GM06990 (cell line): Measurements from ENCODE around the gene ELF1.

Experiments
- DNase-seq: peaks from one replicate; pipeline ENCODE4 v3.0.0-alpha.2; 2011; ENCODE audit not compliant: insufficient read length; ENCODE audit errors: extremely low read depth
- H3K27me3 ChIP-seq: replicated peaks from 2 replicates; pipeline ENCODE4 v1.6.0; 2011; ENCODE audit warnings: low read length; ENCODE audit not compliant: control insufficient read depth, insufficient read depth
- H3K36me3 ChIP-seq: 2 replicates; pipeline ENCODE4 v1.5.1; 2011; ENCODE audit warnings: low read length; ENCODE audit not compliant: control insufficient read depth, insufficient read depth
- H3K4me3 ChIP-seq: replicated peaks from 2 replicates; pipeline ENCODE4 v1.5.1; 2011; ENCODE audit warnings: low read depth, mild to moderate bottlenecking, control low read depth, low read length
- CTCF ChIP-seq: IDR thresholded peaks from 2 replicates; pipeline ENCODE4 v1.5.1; 2011; ENCODE audit warnings: low read length, control low read depth, mild to moderate bottlenecking, inconsistent platforms; ENCODE audit not compliant: insufficient read depth, poor library complexity, severe bottlenecking

ELF1 gene

GRCh38 chr13:41002606-41003005 is 16.5 kb downstream of the ELF1 start:
- no peak for DNase-seq
- H3K27me3 ChIP-seq: no peaks in the 10 kb centered on the region
- H3K4me3 ChIP-seq: no peak overlapping the region
- no peak for TF ChIP-seq CTCF
- peaks cover 1% of the 10 kb centered on the region; the same call in 1 of the 2 replicates for H3K36me3 ChIP-seq

- no peak for DNase-seq
- no peak for TF ChIP-seq CTCF
- Histone ChIP-seq H3K36me3 (peaks cover 1% of the 10 kb centered on the region; the same call in 1 of the 2 replicates), H3K4me3 (no peak overlapping the region), H3K27me3 (no peaks in the 10 kb centered on the region)
Measured at GRCh38 chr13:41001695-41002094, 17.4 kb downstream of the ELF1 start.

GRCh38 chr13:40999416-40999815 is 19.7 kb downstream of the ELF1 start:
- no peak overlapping the region for H3K4me3 ChIP-seq
- H3K36me3 ChIP-seq: peaks cover 1% of the 10 kb centered on the region; the same call in 1 of the 2 replicates
- DNase-seq: no peak
- no peak for TF ChIP-seq CTCF
- H3K27me3 ChIP-seq: no peaks in the 10 kb centered on the region

- TF ChIP-seq CTCF: no peak
- no peak for DNase-seq
- Histone ChIP-seq H3K27me3 (no peaks in the 10 kb centered on the region), H3K36me3 (peaks cover 1% of the 10 kb centered on the region; the same call in 1 of the 2 replicates), H3K4me3 (no peak overlapping the region)
Measured at GRCh38 chr13:40996426-40997092, 22.6 kb downstream of the ELF1 start.

- no peak for TF ChIP-seq CTCF
- no peak overlapping the region for H3K4me3 ChIP-seq
- no peak for DNase-seq
- peaks cover 1% of the 10 kb centered on the region; the same call in 1 of the 2 replicates for H3K36me3 ChIP-seq
- no peaks in the 10 kb centered on the region for H3K27me3 ChIP-seq
Measured at GRCh38 chr13:40995997-40996396, 23.1 kb downstream of the ELF1 start.
